CD4-positive, alpha-beta memory T cell (primary cell): Measurements from ENCODE around the gene ZNF774. TPM values are rescaled to one million over a fixed set of nuclear protein-coding genes. Genes with fewer than 3 reads are reported as not detected.

Experiments used
- CTCF ChIA-PET: fragments of 350-600 bp; sonication (Branson Sonifier 250); formaldehyde crosslinking; loops from one replicate; lab custom pipeline; 2021; ENCODE audit warnings: inconsistent platforms; ENCODE audit not compliant: partially characterized antibody; lab: Charles Lee
- POLR2A ChIA-PET: fragments of 350-600 bp; sonication (Branson Sonifier 250); formaldehyde crosslinking; loops from one replicate; lab custom pipeline; 2021; ENCODE audit not compliant: partially characterized antibody; lab: Charles Lee
- DNase-seq, 5 donors: peaks; one replicate each; pipeline versions ENCODE4 v3.0.0 to v3.0.0-alpha.2; 2020 to 2022; ENCODE audit warnings: mixed read lengths in 1 of 5
- H3K27ac ChIP-seq: one replicate; pipeline ENCODE4 v1.7.0; 2013; ENCODE audit warnings: low read depth, low read length
- H3K27me3 ChIP-seq: 2 replicates; pipeline ENCODE4 v1.7.0; 2013; ENCODE audit warnings: mild to moderate bottlenecking, low read length, moderate library complexity; ENCODE audit not compliant: insufficient read depth
- H3K36me3 ChIP-seq: 2 replicates; pipeline ENCODE4 v1.7.0; 2013; ENCODE audit warnings: mild to moderate bottlenecking, low read length, moderate library complexity; ENCODE audit not compliant: insufficient read depth
- H3K4me1 ChIP-seq: 2 replicates; pipeline ENCODE4 v1.7.0; 2013; ENCODE audit warnings: mild to moderate bottlenecking, low read length, moderate library complexity; ENCODE audit not compliant: insufficient read depth
- H3K4me3 ChIP-seq, 2 donors: one replicate each; pipeline ENCODE4 v1.7.0; 2013; ENCODE audit warnings: low read length in 2 of 2, mild to moderate bottlenecking in 1 of 2
- H3K9me3 ChIP-seq, 2 donors: one replicate each; pipeline ENCODE4 v1.7.0; 2013; ENCODE audit warnings: low read length in 2 of 2, control low read depth in 1 of 2; ENCODE audit not compliant: control insufficient read depth in 1 of 2
- H3K27ac Mint-ChIP-seq, 7 donors: one replicate each; pipeline ENCODE4 v1.8.0; 2020 to 2021; ENCODE audit warnings: mixed read lengths in 7 of 7, mild to moderate bottlenecking in 6 of 7, inconsistent platforms in 3 of 7, moderate library complexity in 3 of 7
- H3K27me3 Mint-ChIP-seq, 2 donors: one replicate each; pipeline ENCODE4 v1.8.0; 2020 to 2021; ENCODE audit warnings: mixed read lengths in 2 of 2
- H3K36me3 Mint-ChIP-seq, 2 donors: one replicate each; pipeline ENCODE4 v1.8.0; 2020 to 2021; ENCODE audit warnings: mixed read lengths in 2 of 2, inconsistent platforms in 1 of 2, mild to moderate bottlenecking in 1 of 2
- H3K4me1 Mint-ChIP-seq, 4 donors: one replicate each; pipeline ENCODE4 v1.8.0; 2020 to 2021; ENCODE audit warnings: mixed read lengths in 4 of 4, mild to moderate bottlenecking in 1 of 4
- H3K4me3 Mint-ChIP-seq, 8 donors: one replicate each; pipeline ENCODE4 v1.8.0; 2020 to 2021; ENCODE audit warnings: mixed read lengths in 8 of 8, mild to moderate bottlenecking in 7 of 8, moderate library complexity in 6 of 8, inconsistent platforms in 3 of 8
- H3K9me3 Mint-ChIP-seq, 8 donors: one replicate each; pipeline ENCODE4 v1.8.0; 2020 to 2021; ENCODE audit warnings: mixed read lengths in 8 of 8, mild to moderate bottlenecking in 5 of 8, inconsistent platforms in 3 of 8, moderate library complexity in 1 of 8
- intact Hi-C: fragments of 100-400 bp; cut with micrococcal nuclease; formaldehyde crosslinking; loops from one replicate; pipeline ENCODE4 v1.15.1; 2023
- polyA plus RNA-seq, 2 donors: library from polyadenylated mRNA; unstranded; fragments of 300-500 nt; fragmentation: Illumina TruSeq; gene quantifications; one replicate each; pipeline ENCODE4 v1.2.3, GENCODE V29; 2021
- total RNA-seq, 2 experiments: library from RNA; stranded (reverse); gene quantifications; one replicate each; pipeline ENCODE4 v1.2.3, GENCODE V29; 2021

ZNF774 gene
- total and polyA plus RNA-seq, 4 experiments from 2014 or later: 0.78 to 0.81 TPM; not detected in 2

GRCh38 chr15:90393040-90393439, 41.0 kb downstream of the ZNF774 start:
- H3K36me3 ChIP-seq: peaks cover 14% of the 10 kb centered on the region
- no peaks in the 10 kb centered on the region for H3K27me3 ChIP-seq
- H3K4me1 Mint-ChIP-seq: peaks cover 52 to 86% (median 67%) of the 10 kb centered on the region in 4 donors
- H3K4me3 ChIP-seq: no peak overlapping the region
- H3K36me3 Mint-ChIP-seq: peaks cover 44 to 49% of the 10 kb centered on the region in 2 donors
- H3K27me3 Mint-ChIP-seq: no peaks in the 10 kb centered on the region
- H3K4me3 Mint-ChIP-seq: peak overlapping the region in 4 of 8 donors; percentile 1 to 58 (median 28)
- peak overlapping the region in 5 of 7 donors; percentile 29 to 84 (median 67) for H3K27ac Mint-ChIP-seq
- H3K9me3 ChIP-seq: no peaks in the 10 kb centered on the region
- peaks cover 82% of the 10 kb centered on the region for H3K4me1 ChIP-seq
- no peak overlapping the region for H3K27ac ChIP-seq
- no peak for DNase-seq
- no peaks in the 10 kb centered on the region for H3K9me3 Mint-ChIP-seq
- intact Hi-C loops: no loop called here
- CTCF ChIA-PET: interaction anchor here (2.6 kb wide), 1 partner anchor 8 kb away, joined by 15 read pairs; no protein-coding TSS in a partner anchor
- POLR2A ChIA-PET: interaction anchor here (1.7 kb wide), 1 partner anchor 31 kb away, joined by 5 read pairs; no protein-coding TSS in a partner anchor

- DNase-seq: no peak
- intact Hi-C loops: no loop called here
- Histone ChIP-seq H3K36me3 (peaks cover 14% of the 10 kb centered on the region), H3K9me3 (no peaks in the 10 kb centered on the region), H3K4me1 (peaks cover 90% of the 10 kb centered on the region), H3K27me3 (no peaks in the 10 kb centered on the region), H3K27ac (no peak overlapping the region), H3K4me3 (no peak overlapping the region)
- Mint-ChIP-seq H3K4me3 (peak overlapping the region in 2 of 8 donors; percentile 27 to 65), H3K4me1 (peaks cover 52 to 85% (median 67%) of the 10 kb centered on the region in 4 donors), H3K27ac (peak overlapping the region in 4 of 7 donors; percentile 41 to 73 (median 59)), H3K36me3 (peaks cover 42 to 45% of the 10 kb centered on the region in 2 donors), H3K27me3 (no peaks in the 10 kb centered on the region), H3K9me3 (no peaks in the 10 kb centered on the region)
- ChIA-PET POLR2A (interaction anchor here (1.0 kb wide), 1 partner anchor 14 kb away, joined by 5 read pairs; no protein-coding TSS in a partner anchor), CTCF (interaction anchor here (0.9 to 2.0 kb wide), 3 partner anchors 29 to 33 kb away, joined by 3 to 4 read pairs (median 4); no protein-coding TSS in a partner anchor)
Measured at GRCh38 chr15:90394074-90394473, 42.0 kb downstream of the ZNF774 start.

- H3K4me3 Mint-ChIP-seq: peak overlapping the region in 3 of 8 donors; percentile 27 to 65 (median 48)
- no peaks in the 10 kb centered on the region for H3K27me3 ChIP-seq
- H3K4me1 Mint-ChIP-seq: peaks cover 53 to 84% (median 66%) of the 10 kb centered on the region in 4 donors
- ChIA-PET CTCF (interaction anchor here (0.9 to 2.0 kb wide), 3 partner anchors 29 to 34 kb away, joined by 3 to 4 read pairs (median 4); no protein-coding TSS in a partner anchor), POLR2A (no interaction called here)
- no peak overlapping the region for H3K4me3 ChIP-seq
- intact Hi-C loops: no loop called here
- H3K27ac Mint-ChIP-seq: peak overlapping the region in 4 of 7 donors; percentile 3 to 88 (median 34)
- H3K27ac ChIP-seq: no peak overlapping the region
- H3K9me3 Mint-ChIP-seq: no peaks in the 10 kb centered on the region
- H3K4me1 ChIP-seq: peaks cover 90% of the 10 kb centered on the region
- H3K9me3 ChIP-seq: no peaks in the 10 kb centered on the region
- H3K36me3 ChIP-seq: peaks cover 14% of the 10 kb centered on the region
- no peak for DNase-seq
- no peaks in the 10 kb centered on the region for H3K27me3 Mint-ChIP-seq
- peaks cover 40 to 44% of the 10 kb centered on the region in 2 donors for H3K36me3 Mint-ChIP-seq
Measured at GRCh38 chr15:90394748-90395442, 42.8 kb downstream of the ZNF774 start.

- peaks cover 89% of the 10 kb centered on the region for H3K4me1 ChIP-seq
- ChIA-PET POLR2A (interaction anchor here (1.2 to 8.1 kb wide), 2 partner anchors 8 to 11 kb away, joined by 4 to 92 read pairs; partner anchors contain the start of gene IQGAP1), CTCF (interaction anchor here (1.4 kb wide), 1 partner anchor 76 kb away, joined by 4 read pairs; no protein-coding TSS in a partner anchor)
- no peak overlapping the region for H3K4me3 ChIP-seq
- H3K9me3 ChIP-seq: no peaks in the 10 kb centered on the region
- H3K4me3 Mint-ChIP-seq: peak overlapping the region in 1 of 8 donors; percentile 11
- H3K9me3 Mint-ChIP-seq: no peaks in the 10 kb centered on the region
- H3K27me3 Mint-ChIP-seq: no peaks in the 10 kb centered on the region
- peaks cover 32 to 36% of the 10 kb centered on the region in 2 donors for H3K36me3 Mint-ChIP-seq
- no peaks in the 10 kb centered on the region for H3K27me3 ChIP-seq
- peaks cover 53 to 84% (median 66%) of the 10 kb centered on the region in 4 donors for H3K4me1 Mint-ChIP-seq
- no peak overlapping the region for H3K27ac ChIP-seq
- no peak for DNase-seq
- intact Hi-C loops: no loop called here
- H3K27ac Mint-ChIP-seq: peak overlapping the region in 4 of 7 donors; percentile 6 to 86 (median 66)
- peaks cover 8% of the 10 kb centered on the region for H3K36me3 ChIP-seq
Measured at GRCh38 chr15:90396321-90396720, 44.2 kb downstream of the ZNF774 start.

- Histone ChIP-seq H3K27ac (peak overlapping the region; percentile 93), H3K27me3 (no peaks in the 10 kb centered on the region), H3K4me1 (peaks cover 77% of the 10 kb centered on the region), H3K4me3 (peak overlapping the region in 1 of 2 donors; percentile 3), H3K36me3 (no peaks in the 10 kb centered on the region), H3K9me3 (no peaks in the 10 kb centered on the region)
- DNase-seq: no peak
- peak overlapping the region; percentile 97 to 100 (median 99) for H3K27ac Mint-ChIP-seq
- intact Hi-C loops: loop anchor here (1.0 kb wide), 2 partner anchors 12 to 38 kb away; partner anchors contain the start of gene IQGAP1
- H3K4me1 Mint-ChIP-seq: peaks cover 51 to 77% (median 60%) of the 10 kb centered on the region in 4 donors
- peaks cover 6 to 16% of the 10 kb centered on the region in 2 donors for H3K36me3 Mint-ChIP-seq
- H3K27me3 Mint-ChIP-seq: no peaks in the 10 kb centered on the region
- peak overlapping the region; percentile 75 to 88 (median 80) for H3K4me3 Mint-ChIP-seq
- ChIA-PET POLR2A (interaction anchor here (1.0 to 8.1 kb wide), 7 partner anchors 8 to 131 kb away, joined by 3 to 92 read pairs (median 4); partner anchors contain the start of gene IQGAP1), CTCF (interaction anchor here (1.5 to 5.3 kb wide), 5 partner anchors 8 to 81 kb away, joined by 4 to 26 read pairs (median 14); partner anchors contain the start of gene IQGAP1)
- no peaks in the 10 kb centered on the region for H3K9me3 Mint-ChIP-seq
Measured at GRCh38 chr15:90400005-90400758, 48.1 kb downstream of the ZNF774 start.

GRCh38 chr15:90400759-90401314, 48.8 kb downstream of the ZNF774 start:
- Histone ChIP-seq H3K27ac (peak overlapping the region; percentile 93), H3K27me3 (no peaks in the 10 kb centered on the region), H3K9me3 (no peaks in the 10 kb centered on the region), H3K4me1 (peaks cover 70% of the 10 kb centered on the region), H3K36me3 (no peaks in the 10 kb centered on the region), H3K4me3 (peak overlapping the region in 1 of 2 donors; percentile 3)
- ChIA-PET POLR2A (interaction anchor here (0.8 to 8.1 kb wide), 9 partner anchors 9 to 130 kb away, joined by 3 to 92 read pairs (median 4); partner anchors contain the start of gene IQGAP1), CTCF (interaction anchor here (1.4 to 5.3 kb wide), 5 partner anchors 9 to 80 kb away, joined by 4 to 26 read pairs (median 14); partner anchors contain the start of gene IQGAP1)
- H3K4me1 Mint-ChIP-seq: peaks cover 49 to 76% (median 60%) of the 10 kb centered on the region in 4 donors
- peak; percentile 79 to 91 (median 88) for DNase-seq
- peak overlapping the region; percentile 75 to 88 (median 80) for H3K4me3 Mint-ChIP-seq
- no peaks in the 10 kb centered on the region for H3K9me3 Mint-ChIP-seq
- intact Hi-C loops: loop anchor here (1.0 kb wide), 2 partner anchors 13 to 39 kb away; partner anchors contain the start of gene IQGAP1
- H3K36me3 Mint-ChIP-seq: peaks cover 6 to 12% of the 10 kb centered on the region in 2 donors
- H3K27ac Mint-ChIP-seq: peak overlapping the region; percentile 97 to 100 (median 99)
- no peaks in the 10 kb centered on the region for H3K27me3 Mint-ChIP-seq
